RWPE1 (cell line): ENCODE measurements around the gene EIF3D.
"Not testable (repeated sequence)": the region's sequence is repeated elsewhere in the genome, so short reads cannot be mapped to it uniquely, and the experiment has no call there.

ENCODE experiments used
- CTCF ChIA-PET: fragments of 350-600 bp; sonication (Branson Sonifier 250); formaldehyde crosslinking; extraction: SDS; loops from one replicate; lab custom pipeline; 2021; lab: Yijun Ruan, JAX
- POLR2A ChIA-PET: fragments of 400-600 bp; formaldehyde crosslinking; extraction: SDS; loops from one replicate; lab custom pipeline; 2020; ENCODE audit warnings: antibody characterized with exemption; ENCODE audit not compliant: low non-redundant PET; lab: Yijun Ruan, JAX
- DNase-seq: peaks from one replicate; pipeline ENCODE4 v3.0.0; 2012; ENCODE audit warnings: low spot score
- H3K27ac ChIP-seq: fragments of 450-650 bp; 2 replicates; pipeline ENCODE4 v1.5.1; 2017
- TF ChIP-seq, protein P1 (sequence below): fragments of 450-650 bp; conservative IDR thresholded peaks from 2 replicates; pipeline ENCODE4 v1.5.1; 2017; ENCODE audit warnings: low read depth, mild to moderate bottlenecking

The EIF3D gene

DNA sequence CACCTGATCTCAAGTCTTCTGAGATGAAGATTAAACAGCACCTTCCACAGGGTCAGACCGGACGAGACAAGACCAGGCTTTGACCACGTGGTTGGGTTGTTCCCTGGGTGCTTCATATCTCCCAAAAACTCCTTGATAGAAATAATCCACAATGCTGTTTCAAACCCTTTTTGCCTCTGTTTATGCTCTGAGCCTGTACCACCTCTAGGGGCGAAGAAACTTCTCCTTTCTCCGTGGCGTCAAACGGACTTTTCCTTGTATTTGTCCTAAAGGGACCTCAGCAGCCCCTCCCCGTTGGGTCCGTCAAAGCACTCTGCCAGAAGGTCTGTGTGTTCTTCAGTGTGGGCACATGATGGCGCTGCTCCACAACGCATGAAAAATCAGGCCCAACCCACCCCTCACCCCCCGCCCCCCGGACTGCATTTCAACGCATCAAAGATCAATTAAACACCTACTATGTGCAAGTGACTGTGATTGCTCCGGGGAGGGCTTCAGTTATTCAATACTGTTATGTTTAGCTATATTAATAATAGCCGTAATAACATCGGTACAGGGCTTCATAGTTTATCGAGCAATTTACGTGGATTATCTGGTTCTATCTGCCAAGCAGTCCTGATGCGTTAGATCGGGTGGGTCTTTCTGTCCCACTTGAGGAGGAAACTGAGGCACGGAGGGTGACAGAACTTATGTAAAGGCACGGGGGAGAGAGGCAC lies 17.3 kb upstream of the EIF3D start:
- POLR2A ChIA-PET: no interaction called here
- DNase-seq: peak; percentile 51
- H3K27ac ChIP-seq: no peak overlapping the region
- TF ChIP-seq, protein P1, sequence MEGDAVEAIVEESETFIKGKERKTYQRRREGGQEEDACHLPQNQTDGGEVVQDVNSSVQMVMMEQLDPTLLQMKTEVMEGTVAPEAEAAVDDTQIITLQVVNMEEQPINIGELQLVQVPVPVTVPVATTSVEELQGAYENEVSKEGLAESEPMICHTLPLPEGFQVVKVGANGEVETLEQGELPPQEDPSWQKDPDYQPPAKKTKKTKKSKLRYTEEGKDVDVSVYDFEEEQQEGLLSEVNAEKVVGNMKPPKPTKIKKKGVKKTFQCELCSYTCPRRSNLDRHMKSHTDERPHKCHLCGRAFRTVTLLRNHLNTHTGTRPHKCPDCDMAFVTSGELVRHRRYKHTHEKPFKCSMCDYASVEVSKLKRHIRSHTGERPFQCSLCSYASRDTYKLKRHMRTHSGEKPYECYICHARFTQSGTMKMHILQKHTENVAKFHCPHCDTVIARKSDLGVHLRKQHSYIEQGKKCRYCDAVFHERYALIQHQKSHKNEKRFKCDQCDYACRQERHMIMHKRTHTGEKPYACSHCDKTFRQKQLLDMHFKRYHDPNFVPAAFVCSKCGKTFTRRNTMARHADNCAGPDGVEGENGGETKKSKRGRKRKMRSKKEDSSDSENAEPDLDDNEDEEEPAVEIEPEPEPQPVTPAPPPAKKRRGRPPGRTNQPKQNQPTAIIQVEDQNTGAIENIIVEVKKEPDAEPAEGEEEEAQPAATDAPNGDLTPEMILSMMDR: peak; percentile 73
- CTCF ChIA-PET: interaction anchor here (0.6 to 0.7 kb wide), 2 partner anchors 227 to 424 kb away, joined by 4 to 5 read pairs; no protein-coding TSS in a partner anchor

DNA sequence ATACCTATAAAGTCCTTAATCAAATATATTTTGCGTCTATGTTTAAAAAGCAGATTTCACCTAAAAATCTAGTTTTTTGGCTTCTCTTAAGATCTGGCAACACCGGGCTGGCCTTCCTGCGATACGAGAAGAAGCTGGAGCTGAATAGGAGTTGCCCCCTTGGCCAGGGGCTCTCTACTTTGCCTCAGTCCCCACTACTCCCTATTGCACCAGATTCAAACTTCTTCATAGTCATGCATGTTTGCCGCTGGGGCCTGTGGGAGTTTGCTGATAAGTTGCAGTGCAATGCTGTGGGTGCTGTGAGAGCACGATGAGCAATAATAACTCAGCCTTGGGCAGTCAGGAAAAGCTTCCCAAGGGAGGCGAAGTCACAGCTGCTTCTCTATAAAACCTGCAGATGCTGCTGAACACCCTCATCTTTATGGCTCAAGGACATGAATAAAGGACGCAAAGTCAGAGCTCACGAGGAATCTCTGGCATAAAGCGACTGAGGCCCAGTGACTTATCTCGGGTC lies 15.2 kb upstream of the EIF3D start:
- CTCF ChIA-PET: interaction anchor here (0.6 kb wide), 1 partner anchor 240 kb away, joined by 3 read pairs; no protein-coding TSS in a partner anchor
- no peak for DNase-seq
- H3K27ac ChIP-seq: peak overlapping the region; percentile 14; the same call in 1 of the 2 replicates
- TF ChIP-seq, protein P1: no peak
- POLR2A ChIA-PET: no interaction called here

DNA sequence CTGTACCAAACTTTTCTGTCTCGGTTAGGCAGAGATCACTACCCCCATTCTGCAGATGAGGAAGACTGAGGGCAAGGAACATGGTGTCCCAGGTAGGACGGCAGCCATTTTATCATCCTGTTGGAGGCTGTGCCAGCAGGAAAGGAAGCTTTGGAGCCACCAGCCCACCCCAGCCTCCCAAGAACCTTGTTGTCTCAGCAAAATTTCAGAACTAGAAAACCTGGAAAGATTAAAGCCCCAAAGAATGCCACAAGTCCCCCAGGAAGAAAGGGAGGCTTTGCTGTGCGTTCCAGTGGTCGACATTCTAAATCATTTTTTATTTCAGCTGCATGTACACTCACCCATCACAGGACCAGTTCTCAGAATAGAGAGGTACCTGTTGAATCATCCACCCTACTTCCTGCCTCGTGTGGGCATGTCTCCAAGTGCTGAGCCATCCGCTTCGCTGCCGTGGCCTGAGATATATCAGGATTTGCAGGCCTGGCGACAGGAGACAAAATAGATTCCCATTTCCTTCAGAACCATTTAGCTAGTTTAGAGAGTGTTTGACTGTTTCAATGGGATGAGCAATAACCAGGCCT lies 13.0 kb upstream of the EIF3D start:
- peak overlapping the region; percentile 92 for H3K27ac ChIP-seq
- peak; percentile 88 for DNase-seq
- ChIA-PET POLR2A (no interaction called here), CTCF (no interaction called here)
- TF ChIP-seq, protein P1: no peak

DNA sequence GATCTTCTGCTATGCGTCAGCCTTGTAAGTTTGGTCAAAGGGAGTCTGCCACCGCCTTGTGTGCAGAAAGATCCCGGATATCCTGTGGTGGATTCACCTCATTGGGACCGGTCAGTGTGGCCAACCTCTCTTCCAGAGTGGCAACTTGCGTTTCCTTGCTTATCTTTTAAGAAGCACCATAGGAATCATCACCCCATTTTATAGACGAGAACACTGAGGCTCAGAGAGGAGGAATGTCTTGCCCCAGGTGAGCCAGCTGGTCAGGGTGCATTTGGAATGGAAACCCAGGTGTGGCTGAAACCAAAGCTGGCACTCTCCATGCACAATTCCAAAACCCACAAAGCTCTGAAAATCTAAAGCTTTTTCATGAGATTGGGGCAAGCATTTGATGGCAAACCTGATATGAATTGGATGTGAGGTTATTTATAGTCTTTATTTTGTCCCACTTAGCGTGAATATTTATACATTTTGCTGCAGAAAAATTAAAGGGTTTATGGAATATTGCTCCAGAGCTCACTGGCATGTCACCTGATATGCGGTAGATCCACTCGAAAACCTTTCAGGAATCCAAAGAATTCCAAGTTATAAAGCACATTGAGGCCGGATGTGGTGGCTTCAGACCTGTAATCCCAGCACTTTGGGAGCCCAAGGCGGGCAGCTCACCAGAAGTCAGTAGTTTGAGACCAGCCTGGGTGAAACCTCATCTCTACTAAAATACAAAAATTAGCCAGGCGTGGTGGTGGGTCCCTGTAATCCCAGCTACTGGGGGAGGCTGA lies 12.1 kb upstream of the EIF3D start:
- ChIA-PET POLR2A (no interaction called here), CTCF (no interaction called here)
- TF ChIP-seq, protein P1: no peak
- peak overlapping the region; percentile 92 for H3K27ac ChIP-seq
- no peak for DNase-seq

DNA sequence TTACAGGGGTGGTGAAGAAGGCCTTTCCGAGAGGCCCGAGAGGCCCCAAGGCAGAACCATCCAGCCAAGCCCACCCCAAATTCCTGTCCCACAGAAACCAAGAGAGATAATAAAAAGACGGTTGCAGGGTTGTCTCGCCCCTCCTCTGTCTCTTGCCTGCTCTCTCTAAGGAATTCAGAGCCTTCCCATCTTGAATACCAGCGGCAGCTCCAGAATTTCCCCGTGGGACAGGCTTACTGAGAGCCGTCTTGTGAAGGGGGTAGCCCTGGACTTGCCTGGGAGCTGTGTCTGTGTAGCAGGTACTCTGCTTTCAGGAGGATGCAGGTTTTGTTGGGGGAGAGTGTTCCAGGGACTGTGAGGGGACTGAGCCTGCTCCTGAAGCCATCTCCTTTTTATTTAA lies 9.6 kb upstream of the EIF3D start:
- POLR2A ChIA-PET: no interaction called here
- no peak for DNase-seq
- CTCF ChIA-PET: no interaction called here
- TF ChIP-seq, protein P1: no peak
- H3K27ac ChIP-seq: 0 out of 2 replicates have a peak overlapping the region, but pooled peaks have one; percentile 6

DNA sequence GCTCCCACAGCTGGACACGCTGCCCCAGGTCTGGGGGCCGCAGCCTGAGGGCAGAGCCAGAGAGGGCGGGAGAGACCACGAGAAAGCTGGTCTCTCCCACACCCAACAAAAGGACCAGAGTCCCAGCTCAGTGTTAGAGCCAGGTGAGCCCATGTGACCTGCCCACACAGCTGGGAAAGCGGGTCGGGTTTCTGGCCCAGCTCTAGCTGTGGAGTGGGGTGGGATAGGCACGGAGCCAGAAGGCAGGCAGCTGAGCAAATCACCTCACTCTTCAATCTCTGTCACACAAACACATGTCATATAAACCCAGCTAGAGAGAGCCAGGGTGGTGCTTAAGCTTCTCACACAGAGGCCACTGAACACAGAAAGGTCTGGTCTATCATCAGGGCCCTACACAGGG lies 7.8 kb upstream of the EIF3D start:
- H3K27ac ChIP-seq: no peak overlapping the region
- DNase-seq: no peak
- TF ChIP-seq, protein P1: no peak
- ChIA-PET CTCF (no interaction called here), POLR2A (interaction anchor here (0.5 kb wide), 1 partner anchor 15 kb away, joined by 3 read pairs; no protein-coding TSS in a partner anchor)

DNA sequence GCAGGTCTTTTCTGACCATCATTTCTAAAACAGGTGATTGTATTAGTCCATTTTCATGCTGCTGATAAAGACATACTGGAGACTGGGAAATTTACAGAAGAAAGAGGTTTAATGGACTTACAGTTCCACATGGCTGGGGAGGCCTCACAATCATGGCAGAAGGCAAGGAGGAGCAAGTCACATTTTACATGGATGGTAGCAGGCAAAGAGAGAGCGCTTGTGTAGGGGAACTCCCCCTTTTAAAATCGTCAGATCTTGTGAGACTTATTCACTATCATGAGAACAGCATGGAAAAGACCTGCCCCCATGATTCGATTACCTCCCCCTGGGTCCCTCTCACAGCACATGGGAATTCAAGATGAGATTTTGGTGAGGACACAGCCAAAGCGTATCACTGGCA lies 4.4 kb upstream of the EIF3D start:
- not testable (repeated sequence) for DNase-seq, H3K27ac ChIP-seq
- POLR2A ChIA-PET: interaction anchor here (0.6 kb wide), 1 partner anchor 97 kb away, joined by 4 read pairs; no protein-coding TSS in a partner anchor
- CTCF ChIA-PET: interaction anchor here (0.9 kb wide), 1 partner anchor 242 kb away, joined by 6 read pairs; no protein-coding TSS in a partner anchor
